ENCODE results near the gene ST3GAL2. TPM values are rescaled to one million over a fixed set of nuclear protein-coding genes. Genes with fewer than 3 reads are reported as not detected.
A peak's percentile ranks its signal among the peaks of the same experiment; 100 is the strongest.

ST3GAL2 gene
- total RNA-seq, 2 donors from 2014 or later: 11.8 to 14.4 TPM

- ATAC-seq (no peak), DNase-seq (no peak)
- no peaks in the 10 kb centered on the region for H3K9me3 ChIP-seq (ENCODE audit: control insufficient read depth, low read length, poor library complexity, severe bottlenecking)
- Mint-ChIP-seq H3K4me3 (peak overlapping the region; percentile 99), H3K27ac (peak overlapping the region; percentile 94), H3K36me3 (ENCODE audit: low read depth) (peaks cover 5% of the 10 kb centered on the region), H3K27me3 (no peaks in the 10 kb centered on the region), H3K4me1 (peaks cover 32% of the 10 kb centered on the region)
Observed at GRCh38 chr16:70437582-70438557, 1.0 kb downstream of the ST3GAL2 start.

DNA sequence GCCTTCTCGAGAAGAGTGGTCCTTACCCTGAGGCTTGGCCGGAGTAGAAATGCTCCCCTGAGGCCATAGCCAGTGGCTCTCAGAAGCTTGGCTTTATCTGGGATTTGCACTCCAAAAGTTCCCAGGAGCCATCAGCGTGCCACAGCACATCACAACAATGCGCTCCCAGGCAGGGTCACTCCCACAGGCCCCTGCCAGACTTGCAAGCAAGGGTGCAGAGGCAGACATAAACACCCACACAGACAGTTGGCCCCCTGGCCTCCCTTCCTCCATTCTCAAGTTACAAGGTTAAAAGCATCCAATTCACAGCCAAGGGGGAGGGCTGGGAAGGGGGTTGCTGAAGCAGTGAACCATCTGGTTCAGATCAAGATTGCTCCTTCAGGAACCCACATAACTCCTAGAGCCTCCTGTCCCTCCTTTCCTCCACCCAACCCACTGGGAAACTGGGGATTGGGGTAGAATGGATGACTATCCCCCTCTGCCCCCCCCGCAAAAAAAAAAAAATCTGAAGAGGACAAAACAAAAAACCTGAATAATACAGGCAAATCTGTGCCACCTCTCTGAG, 1.8 kb downstream of the ST3GAL2 start:
- DNase-seq (no peak), ATAC-seq (no peak)
- H3K27ac Mint-ChIP-seq: peak overlapping the region; percentile 94
- peak overlapping the region; percentile 99 for H3K4me3 Mint-ChIP-seq
- H3K36me3 Mint-ChIP-seq (ENCODE audit: low read depth): peaks cover 5% of the 10 kb centered on the region
- H3K4me1 Mint-ChIP-seq: peaks cover 34% of the 10 kb centered on the region
- no peaks in the 10 kb centered on the region for H3K9me3 ChIP-seq (ENCODE audit: control insufficient read depth, low read length, poor library complexity, severe bottlenecking)
- no peaks in the 10 kb centered on the region for H3K27me3 Mint-ChIP-seq

GRCh38 chr16:70434484-70435260, 4.2 kb downstream of the ST3GAL2 start:
- no peaks in the 10 kb centered on the region for H3K9me3 ChIP-seq (ENCODE audit: control insufficient read depth, low read length, poor library complexity, severe bottlenecking)
- H3K27ac Mint-ChIP-seq: no peak overlapping the region
- no peak for ATAC-seq
- DNase-seq: no peak
- H3K4me1 Mint-ChIP-seq: peaks cover 45% of the 10 kb centered on the region
- H3K36me3 Mint-ChIP-seq (ENCODE audit: low read depth): peaks cover 5% of the 10 kb centered on the region
- no peaks in the 10 kb centered on the region for H3K27me3 Mint-ChIP-seq
- H3K4me3 Mint-ChIP-seq: no peak overlapping the region

DNA sequence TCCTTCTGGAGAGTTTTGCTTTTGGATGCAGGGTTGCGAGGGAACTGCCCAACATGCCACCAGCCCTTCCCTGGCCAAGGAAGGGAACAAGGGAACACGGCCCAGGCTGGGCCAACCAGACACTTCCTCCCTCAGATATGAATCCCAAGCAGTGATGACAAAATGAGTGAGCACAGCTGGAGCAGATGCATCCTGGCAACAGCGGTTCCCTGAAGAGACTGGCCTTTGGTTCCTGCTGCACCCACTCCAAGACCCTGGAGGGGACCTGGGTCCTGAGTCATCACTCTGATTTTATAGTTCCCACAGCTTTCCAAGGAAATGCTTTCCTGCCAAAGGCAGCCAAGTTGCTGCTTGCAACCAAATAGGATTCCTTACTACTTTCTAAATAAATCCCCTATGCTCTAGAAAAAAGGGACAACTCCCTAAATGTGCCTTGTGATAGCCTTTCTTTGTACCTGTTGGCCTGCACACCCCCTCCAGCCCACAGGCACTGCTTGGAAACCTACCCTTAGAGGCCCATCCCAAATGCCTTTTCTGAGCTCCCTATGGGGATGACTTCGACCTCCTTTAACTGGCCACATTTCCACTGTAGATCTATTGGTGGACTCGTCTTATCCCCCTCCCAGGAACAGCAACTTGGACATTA, 5.3 kb downstream of the ST3GAL2 start:
- DNase-seq (no peak), ATAC-seq (no peak)
- Mint-ChIP-seq H3K4me3 (no peak overlapping the region), H3K36me3 (ENCODE audit: low read depth) (peaks cover 5% of the 10 kb centered on the region), H3K27me3 (no peaks in the 10 kb centered on the region), H3K27ac (no peak overlapping the region), H3K4me1 (peaks cover 47% of the 10 kb centered on the region)
- H3K9me3 ChIP-seq (ENCODE audit: control insufficient read depth, low read length, poor library complexity, severe bottlenecking): no peaks in the 10 kb centered on the region

DNA sequence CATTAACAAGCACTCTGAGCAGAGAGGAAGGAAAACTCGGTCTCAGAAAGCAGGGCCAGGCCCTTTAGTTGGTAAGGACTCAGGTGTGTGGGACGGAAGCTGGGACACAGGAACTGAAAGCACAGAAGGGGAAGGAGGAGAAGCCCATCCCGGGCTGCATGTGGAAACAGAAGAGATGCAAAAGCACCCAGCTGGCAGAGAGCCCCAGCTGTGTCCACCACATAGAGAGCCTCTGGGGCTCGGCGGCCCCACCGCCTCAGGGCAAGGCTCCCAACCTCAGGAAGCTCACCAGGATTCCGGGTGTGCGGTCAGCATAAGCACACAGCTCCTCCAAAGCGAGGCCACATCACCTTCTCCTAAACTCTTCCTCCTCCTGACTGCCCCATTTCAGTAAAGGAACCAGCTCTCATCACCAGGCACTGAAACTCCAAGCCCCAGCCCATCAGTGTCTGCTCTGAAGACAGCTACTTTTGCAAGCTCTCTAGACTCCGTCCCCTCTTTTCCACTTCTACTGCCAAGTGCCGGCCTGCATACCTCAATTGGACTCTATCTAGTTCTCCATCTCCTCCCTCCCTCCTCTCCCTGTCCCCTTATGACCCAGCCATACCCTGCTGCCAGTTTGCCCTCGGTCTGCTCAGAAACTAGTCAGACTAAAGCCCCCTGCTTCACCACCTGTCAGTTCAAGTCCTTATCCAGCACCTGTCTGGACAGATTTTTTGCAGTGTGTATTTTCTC, 6.0 kb downstream of the ST3GAL2 start:
- H3K4me3 Mint-ChIP-seq: no peak overlapping the region
- H3K27ac Mint-ChIP-seq: no peak overlapping the region
- DNase-seq (no peak), ATAC-seq (no peak)
- peaks cover 46% of the 10 kb centered on the region for H3K4me1 Mint-ChIP-seq
- H3K36me3 Mint-ChIP-seq (ENCODE audit: low read depth): peaks cover 2% of the 10 kb centered on the region
- no peaks in the 10 kb centered on the region for H3K9me3 ChIP-seq (ENCODE audit: control insufficient read depth, low read length, poor library complexity, severe bottlenecking)
- no peaks in the 10 kb centered on the region for H3K27me3 Mint-ChIP-seq

- Mint-ChIP-seq H3K4me1 (peaks cover 45% of the 10 kb centered on the region), H3K4me3 (no peak overlapping the region), H3K36me3 (ENCODE audit: low read depth) (peaks cover 3% of the 10 kb centered on the region), H3K27ac (no peak overlapping the region), H3K27me3 (no peaks in the 10 kb centered on the region)
- no peak for ATAC-seq
- no peak for DNase-seq
- H3K9me3 ChIP-seq (ENCODE audit: control insufficient read depth, low read length, poor library complexity, severe bottlenecking): no peaks in the 10 kb centered on the region
Observed at GRCh38 chr16:70432356-70432722, 6.6 kb downstream of the ST3GAL2 start.

DNA sequence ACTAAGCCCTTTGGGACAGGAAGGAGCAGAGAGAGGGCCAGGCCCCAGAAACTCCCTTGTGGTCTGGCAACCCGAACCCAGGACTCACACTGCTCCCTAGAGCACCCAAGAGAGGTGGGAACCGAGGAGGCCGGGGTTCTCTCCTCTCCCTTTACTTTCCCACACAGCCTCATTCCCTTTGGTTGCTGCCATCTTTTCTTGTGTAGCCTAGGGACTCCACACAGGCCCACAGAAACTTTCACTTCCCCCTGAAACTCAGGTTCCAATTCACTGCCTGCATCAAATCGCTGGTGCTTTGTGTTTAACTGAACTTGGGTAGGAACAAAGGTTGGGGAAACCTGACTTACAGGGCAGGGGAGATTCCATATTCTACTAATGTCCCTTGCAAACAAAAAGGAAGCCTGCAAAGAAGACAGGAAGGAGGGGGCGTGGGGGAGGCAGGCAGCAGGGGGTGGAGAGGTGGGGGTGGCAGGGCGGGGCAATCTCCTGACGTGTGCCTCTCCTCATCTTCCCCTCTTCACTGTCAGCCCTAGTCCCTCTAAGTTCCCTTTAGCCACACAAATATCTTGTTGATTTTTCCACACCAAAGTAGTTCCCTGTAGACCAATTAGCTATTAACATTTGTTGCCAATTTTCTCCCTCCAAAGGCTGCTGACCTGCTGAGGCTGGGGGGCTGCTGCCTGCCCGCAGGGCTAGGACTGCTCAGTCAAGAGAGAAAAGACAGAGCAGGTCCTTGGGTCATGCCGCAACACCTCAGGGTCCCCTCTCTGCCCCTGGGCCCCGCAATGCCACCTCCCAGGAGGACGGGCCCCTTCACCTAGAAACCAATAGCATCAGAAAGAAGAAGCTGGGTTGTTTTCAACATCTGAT, 8.0 kb downstream of the ST3GAL2 start:
- no peaks in the 10 kb centered on the region for H3K9me3 ChIP-seq (ENCODE audit: control insufficient read depth, low read length, poor library complexity, severe bottlenecking)
- Mint-ChIP-seq H3K36me3 (ENCODE audit: low read depth) (peaks cover 3% of the 10 kb centered on the region), H3K4me1 (peaks cover 36% of the 10 kb centered on the region), H3K4me3 (peak overlapping the region; percentile 83), H3K27ac (peak overlapping the region; percentile 91), H3K27me3 (no peaks in the 10 kb centered on the region)
- peak; percentile 91 for ATAC-seq
- peak in 2 of 3 donors; percentile 40 to 50 for DNase-seq

DNA sequence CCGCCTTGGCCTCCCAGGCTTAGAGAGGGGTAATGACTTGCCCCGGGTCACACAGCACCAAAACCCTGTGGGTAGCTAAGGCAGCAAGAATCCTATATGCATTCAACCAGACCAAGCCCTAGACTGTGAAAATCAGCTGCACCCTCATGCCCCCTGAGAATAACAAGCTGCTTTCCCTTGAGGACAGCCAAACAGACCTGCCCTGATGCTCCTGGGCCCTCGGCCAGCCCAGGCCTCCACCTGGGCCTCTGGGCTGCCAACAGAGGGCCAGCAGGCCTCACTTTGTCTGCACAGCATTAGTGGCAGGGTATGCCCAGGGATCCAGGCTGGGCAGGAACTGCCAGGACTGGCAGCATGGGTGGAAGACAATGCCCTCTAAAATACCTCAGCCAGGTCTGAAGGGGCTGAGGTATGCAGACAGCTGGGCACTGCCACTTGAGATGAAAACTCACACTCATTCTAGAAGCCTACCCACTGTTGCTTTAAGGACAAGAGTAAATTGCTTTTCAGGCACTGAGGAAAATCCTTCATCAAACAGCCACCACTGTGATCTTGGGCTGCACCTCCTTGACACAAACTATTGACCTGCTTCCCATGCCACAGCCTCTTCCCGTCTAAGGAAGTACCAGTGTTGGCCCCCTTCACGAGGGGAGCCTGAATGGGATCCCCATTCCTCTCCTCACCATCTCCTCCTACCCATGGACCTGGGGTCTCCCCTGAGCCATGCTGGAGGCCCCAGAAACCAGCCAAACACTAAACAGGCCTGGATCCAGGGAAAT, 8.8 kb downstream of the ST3GAL2 start:
- Mint-ChIP-seq H3K4me3 (no peak overlapping the region), H3K27ac (peak overlapping the region; percentile 91), H3K36me3 (ENCODE audit: low read depth) (peaks cover 3% of the 10 kb centered on the region), H3K27me3 (no peaks in the 10 kb centered on the region), H3K4me1 (peaks cover 36% of the 10 kb centered on the region)
- ATAC-seq (no peak), DNase-seq (no peak)
- H3K9me3 ChIP-seq (ENCODE audit: control insufficient read depth, low read length, poor library complexity, severe bottlenecking): no peaks in the 10 kb centered on the region

- peak; percentile 22 for ATAC-seq
- peak overlapping the region; percentile 92 for H3K27ac Mint-ChIP-seq
- no peak for DNase-seq
- H3K9me3 ChIP-seq (ENCODE audit: control insufficient read depth, low read length, poor library complexity, severe bottlenecking): no peaks in the 10 kb centered on the region
- H3K36me3 Mint-ChIP-seq (ENCODE audit: low read depth): peaks cover 3% of the 10 kb centered on the region
- peak overlapping the region; percentile 67 for H3K4me3 Mint-ChIP-seq
- H3K27me3 Mint-ChIP-seq: no peaks in the 10 kb centered on the region
- peaks cover 31% of the 10 kb centered on the region for H3K4me1 Mint-ChIP-seq
Observed at GRCh38 chr16:70428178-70428998, 10.5 kb downstream of the ST3GAL2 start.

DNA sequence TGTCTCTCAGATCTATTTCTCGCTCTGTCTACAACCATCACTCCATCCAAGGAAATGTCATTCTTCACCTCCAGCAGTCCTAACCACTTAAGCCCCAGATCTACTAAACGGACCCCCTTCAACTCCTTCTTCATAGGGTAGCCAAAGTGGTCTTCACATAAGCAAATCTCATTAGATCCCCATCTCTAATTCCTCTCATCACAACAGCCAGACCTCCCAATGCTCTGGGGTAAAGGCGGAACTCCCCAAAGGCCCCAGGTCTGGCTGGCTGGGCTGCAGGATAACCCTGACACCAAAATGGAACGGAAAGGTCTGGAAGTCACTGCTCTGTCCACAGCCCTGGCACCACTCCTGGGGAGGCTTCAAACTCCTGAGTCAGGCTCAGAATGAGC, 11.1 kb downstream of the ST3GAL2 start:
- peak overlapping the region; percentile 22 for H3K4me3 Mint-ChIP-seq
- H3K27ac Mint-ChIP-seq: peak overlapping the region; percentile 92
- no peaks in the 10 kb centered on the region for H3K27me3 Mint-ChIP-seq
- ATAC-seq (no peak), DNase-seq (no peak)
- H3K36me3 Mint-ChIP-seq (ENCODE audit: low read depth): peaks cover 3% of the 10 kb centered on the region
- H3K9me3 ChIP-seq (ENCODE audit: control insufficient read depth, low read length, poor library complexity, severe bottlenecking): no peaks in the 10 kb centered on the region
- peaks cover 26% of the 10 kb centered on the region for H3K4me1 Mint-ChIP-seq

Measured in T-helper 17 cell (primary cell).